Measurements from ENCODE around the gene RABGAP1. TPM values are rescaled to one million over a fixed set of nuclear protein-coding genes. Genes with fewer than 3 reads are reported as not detected.

The RABGAP1 gene
- total RNA-seq, 4 donors from 2014 or later = 64.3 to 116 (median 79.5) TPM

DNA sequence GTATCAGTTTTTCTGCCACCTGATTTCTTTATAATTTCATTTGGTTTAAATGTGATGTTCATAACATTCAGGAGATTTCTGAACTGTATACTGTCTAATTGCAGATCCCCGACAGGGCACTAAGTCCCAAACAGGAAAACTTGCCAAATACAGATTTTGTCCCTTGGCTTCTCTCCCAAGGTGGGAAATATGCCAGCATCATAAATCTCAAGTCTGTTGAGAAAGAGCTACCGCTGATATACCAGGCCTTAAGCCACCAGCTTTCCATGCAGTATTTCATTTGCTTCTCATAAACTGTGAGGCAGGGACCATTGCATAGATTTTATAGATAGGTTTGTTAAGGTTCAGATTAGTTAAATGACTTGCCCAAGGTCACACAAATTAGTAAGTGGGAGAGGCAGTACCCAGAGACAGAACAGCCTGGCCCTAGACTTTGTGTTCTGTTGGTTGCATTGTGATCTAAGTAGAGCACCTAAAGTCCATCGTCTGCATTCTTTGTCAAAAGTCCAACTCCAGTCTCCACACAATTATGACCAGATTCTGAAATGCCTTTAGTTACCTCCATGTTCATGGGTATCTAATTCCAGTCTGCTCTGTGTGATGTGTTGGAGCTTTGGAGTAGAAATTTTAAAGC lies 108.9 kb downstream of the RABGAP1 start:
- Histone ChIP-seq H3K27ac (replicated peaks in 1 of 4) (peak overlapping the region; percentile 71 to 76 (median 74)), H3K9me3 (no peaks in the 10 kb centered on the region), H3K36me3 (peaks cover 0 to under 1% (median 0%) of the 10 kb centered on the region in 4 donors), H3K27me3 (no peaks in the 10 kb centered on the region), H3K4me1 (peaks cover 20 to 78% (median 67%) of the 10 kb centered on the region in 4 donors), H3K4me3 (no peak overlapping the region)
- peak in 1 of 2 donors; percentile 45 for TF ChIP-seq POLR2AphosphoS5 (IDR thresholded peaks at IDR 0.05)
- TF ChIP-seq, protein P1, sequence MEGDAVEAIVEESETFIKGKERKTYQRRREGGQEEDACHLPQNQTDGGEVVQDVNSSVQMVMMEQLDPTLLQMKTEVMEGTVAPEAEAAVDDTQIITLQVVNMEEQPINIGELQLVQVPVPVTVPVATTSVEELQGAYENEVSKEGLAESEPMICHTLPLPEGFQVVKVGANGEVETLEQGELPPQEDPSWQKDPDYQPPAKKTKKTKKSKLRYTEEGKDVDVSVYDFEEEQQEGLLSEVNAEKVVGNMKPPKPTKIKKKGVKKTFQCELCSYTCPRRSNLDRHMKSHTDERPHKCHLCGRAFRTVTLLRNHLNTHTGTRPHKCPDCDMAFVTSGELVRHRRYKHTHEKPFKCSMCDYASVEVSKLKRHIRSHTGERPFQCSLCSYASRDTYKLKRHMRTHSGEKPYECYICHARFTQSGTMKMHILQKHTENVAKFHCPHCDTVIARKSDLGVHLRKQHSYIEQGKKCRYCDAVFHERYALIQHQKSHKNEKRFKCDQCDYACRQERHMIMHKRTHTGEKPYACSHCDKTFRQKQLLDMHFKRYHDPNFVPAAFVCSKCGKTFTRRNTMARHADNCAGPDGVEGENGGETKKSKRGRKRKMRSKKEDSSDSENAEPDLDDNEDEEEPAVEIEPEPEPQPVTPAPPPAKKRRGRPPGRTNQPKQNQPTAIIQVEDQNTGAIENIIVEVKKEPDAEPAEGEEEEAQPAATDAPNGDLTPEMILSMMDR (IDR thresholded peaks at IDR 0.05) = no peak
- intact Hi-C loops (cut with DNase I) = no loop called here
- WGBS = 19% methylated on average over 3 of the region's 3 CpGs
- DNase-seq (ENCODE audit: extremely low spot score) = no peak

- peaks cover 0 to 5% (median 2%) of the 10 kb centered on the region in 4 donors for H3K36me3 ChIP-seq
- H3K9me3 ChIP-seq = no peaks in the 10 kb centered on the region
- no peak overlapping the region for H3K4me3 ChIP-seq
- no peaks in the 10 kb centered on the region for H3K27me3 ChIP-seq
- H3K4me1 ChIP-seq = peaks cover 20 to 59% (median 56%) of the 10 kb centered on the region in 4 donors
- TF ChIP-seq EP300 (IDR thresholded peaks at IDR 0.05) = no peak
- TF ChIP-seq, protein P1 (IDR thresholded peaks at IDR 0.05) = no peak
- no peak for TF ChIP-seq POLR2AphosphoS5 (IDR thresholded peaks at IDR 0.05)
- TF ChIP-seq POLR2A (IDR thresholded peaks at IDR 0.05; ENCODE audit: low read depth) = no peak
- DNase-seq (ENCODE audit: extremely low spot score) = no peak
- intact Hi-C loops (cut with DNase I) = no loop called here
- peak overlapping the region; percentile 54 to 74 (median 64) for H3K27ac ChIP-seq (replicated peaks in 1 of 4)
Measured at GRCh38 chr9:123053046-123053445, 112.2 kb downstream of the RABGAP1 start.

GRCh38 chr9:123053711-123054110 lies 112.9 kb downstream of the RABGAP1 start:
- WGBS = 39% methylated on average over 2 of the region's 2 CpGs
- Histone ChIP-seq H3K27ac (replicated peaks in 1 of 4) (peak overlapping the region; percentile 54 to 74 (median 64)), H3K4me3 (no peak overlapping the region), H3K4me1 (peaks cover 17 to 53% (median 49%) of the 10 kb centered on the region in 4 donors), H3K27me3 (no peaks in the 10 kb centered on the region), H3K9me3 (no peaks in the 10 kb centered on the region), H3K36me3 (peaks cover 0 to 5% (median 2%) of the 10 kb centered on the region in 4 donors)
- no peak for DNase-seq (ENCODE audit: extremely low spot score)
- TF ChIP-seq POLR2A (IDR thresholded peaks at IDR 0.05; ENCODE audit: low read depth) = no peak
- no peak for TF ChIP-seq EP300 (IDR thresholded peaks at IDR 0.05)
- TF ChIP-seq, protein P1 (IDR thresholded peaks at IDR 0.05) = no peak
- TF ChIP-seq POLR2AphosphoS5 (IDR thresholded peaks at IDR 0.05) = no peak
- intact Hi-C loops (cut with DNase I) = no loop called here

- intact Hi-C loops (cut with DNase I) = no loop called here
- H3K27ac ChIP-seq (replicated peaks in 1 of 4) = no peak overlapping the region
Measured at GRCh38 chr9:123058834-123059233, 118.0 kb downstream of the RABGAP1 start.

More at GRCh38 chr9:123058834-123059233, 118.0 kb downstream of the RABGAP1 start:
- TF ChIP-seq, protein P1 (IDR thresholded peaks at IDR 0.05) = no peak
- TF ChIP-seq POLR2AphosphoS5 (IDR thresholded peaks at IDR 0.05) = peak in 1 of 2 donors; percentile 65
- Histone ChIP-seq H3K4me1 (peaks cover 0 to 26% (median 21%) of the 10 kb centered on the region in 4 donors), H3K36me3 (peaks cover 0 to 21% (median 6%) of the 10 kb centered on the region in 4 donors), H3K4me3 (no peak overlapping the region), H3K9me3 (no peaks in the 10 kb centered on the region), H3K27me3 (no peaks in the 10 kb centered on the region)
- DNase-seq (ENCODE audit: extremely low spot score) = no peak
- WGBS = 78% methylated on average over 1 of the region's 1 CpG

Measured in esophagus muscularis mucosa (tissue), 4 donors.